CD4-positive, alpha-beta T cell treated with Interleukin-6 at 100 ng/mL for 8 hours (primary cell): ENCODE data around the gene ADGRB3.
"Not testable (repeated sequence)": the region's sequence is repeated elsewhere in the genome, so short reads cannot be mapped to it uniquely, and the experiment has no call there.

Source experiments
- DNase-seq: peaks from one replicate; pipeline ENCODE4 v3.0.0-alpha.2; 2020; ENCODE audit warnings: mixed read lengths, low spot score

Gene ADGRB3

GRCh38 chr6:68826501-68826900 lies 191.4 kb downstream of the ADGRB3 start:
- no peak for DNase-seq

- no peak for DNase-seq
Measured at GRCh38 chr6:68834551-68834950, 199.5 kb downstream of the ADGRB3 start.

GRCh38 chr6:68838571-68838970 lies 203.5 kb downstream of the ADGRB3 start:
- no peak for DNase-seq

GRCh38 chr6:68852791-68853190 lies 217.7 kb downstream of the ADGRB3 start:
- DNase-seq, result no peak

GRCh38 chr6:68859233-68859632 lies 224.2 kb downstream of the ADGRB3 start:
- no peak for DNase-seq

GRCh38 chr6:68868646-68869045 lies 233.6 kb downstream of the ADGRB3 start:
- no peak for DNase-seq

- no peak for DNase-seq
Measured at GRCh38 chr6:68873236-68873635, 238.2 kb downstream of the ADGRB3 start.

GRCh38 chr6:68874747-68875146 lies 239.7 kb downstream of the ADGRB3 start:
- no peak for DNase-seq

- no peak for DNase-seq
Measured at GRCh38 chr6:68875403-68875802, 240.3 kb downstream of the ADGRB3 start.

GRCh38 chr6:68876792-68877493 lies 241.9 kb downstream of the ADGRB3 start:
- no peak for DNase-seq

- DNase-seq, result no peak
Measured at GRCh38 chr6:68880050-68880813, 245.2 kb downstream of the ADGRB3 start.

GRCh38 chr6:68883325-68883724 lies 248.2 kb downstream of the ADGRB3 start:
- not testable (repeated sequence) for DNase-seq

GRCh38 chr6:68891419-68891818 lies 256.3 kb downstream of the ADGRB3 start:
- no peak for DNase-seq

- DNase-seq, result no peak
Measured at GRCh38 chr6:68892452-68892851, 257.4 kb downstream of the ADGRB3 start.

GRCh38 chr6:68895929-68896328 lies 260.8 kb downstream of the ADGRB3 start:
- DNase-seq, result no peak

GRCh38 chr6:68901044-68901443 lies 266.0 kb downstream of the ADGRB3 start:
- DNase-seq, result no peak

- no peak for DNase-seq
Measured at GRCh38 chr6:68911334-68911733, 276.3 kb downstream of the ADGRB3 start.

- no peak for DNase-seq
Measured at GRCh38 chr6:68911811-68912210, 276.7 kb downstream of the ADGRB3 start.

- DNase-seq, result not testable (repeated sequence)
Measured at GRCh38 chr6:68912805-68913204, 277.7 kb downstream of the ADGRB3 start.

GRCh38 chr6:68915586-68915985 lies 280.5 kb downstream of the ADGRB3 start:
- no peak for DNase-seq

GRCh38 chr6:68919537-68919936 lies 284.5 kb downstream of the ADGRB3 start:
- DNase-seq, result no peak

- DNase-seq, result no peak
Measured at GRCh38 chr6:68941345-68941744, 306.3 kb downstream of the ADGRB3 start.

GRCh38 chr6:68947721-68948120 lies 312.6 kb downstream of the ADGRB3 start:
- DNase-seq, result no peak

- no peak for DNase-seq
Measured at GRCh38 chr6:68951270-68951669, 316.2 kb downstream of the ADGRB3 start.
